ENCODE measurements around the gene ASPDH.

The ASPDH gene

GRCh38 chr19:50501568-50502475, 11.9 kb downstream of the ASPDH start:
- no peak for DNase-seq (ENCODE audit: low spot score)
- no peak overlapping the region for H3K4me3 ChIP-seq
- H3K27ac ChIP-seq: no peak overlapping the region
- TF ChIP-seq CTCF (IDR thresholded peaks at IDR 0.05): no peak

- Histone ChIP-seq H3K4me3 (no peak overlapping the region), H3K27ac (no peak overlapping the region)
- TF ChIP-seq CTCF (IDR thresholded peaks at IDR 0.05): no peak
- DNase-seq (ENCODE audit: low spot score): no peak
These were observed 12.5 kb downstream of the ASPDH start for GRCh38 chr19:50501186-50501567.

- no peak overlapping the region for H3K27ac ChIP-seq
- no peak for TF ChIP-seq CTCF (IDR thresholded peaks at IDR 0.05)
- H3K4me3 ChIP-seq: no peak overlapping the region
- no peak for DNase-seq (ENCODE audit: low spot score)
These were observed 13.0 kb downstream of the ASPDH start for GRCh38 chr19:50500753-50501151.

- Histone ChIP-seq H3K4me3 (no peak overlapping the region), H3K27ac (no peak overlapping the region)
- no peak for TF ChIP-seq CTCF (IDR thresholded peaks at IDR 0.05)
- DNase-seq (ENCODE audit: low spot score): no peak
These were observed 13.5 kb downstream of the ASPDH start for GRCh38 chr19:50500060-50500752.

- Histone ChIP-seq H3K27ac (no peak overlapping the region), H3K4me3 (no peak overlapping the region)
- no peak for DNase-seq (ENCODE audit: low spot score)
- TF ChIP-seq CTCF (IDR thresholded peaks at IDR 0.05): no peak
These were observed 15.3 kb downstream of the ASPDH start for GRCh38 chr19:50498219-50499056.

GRCh38 chr19:50497022-50497405, 16.7 kb downstream of the ASPDH start:
- no peak overlapping the region for H3K4me3 ChIP-seq
- DNase-seq (ENCODE audit: low spot score): no peak
- no peak for TF ChIP-seq CTCF (IDR thresholded peaks at IDR 0.05)
- H3K27ac ChIP-seq: no peak overlapping the region
